GM18873 (cell line): ENCODE measurements around the gene PRPF40A.

Source experiments
- ATAC-seq: cut with Tn5 transposase; IDR thresholded peaks from one replicate; pipeline ENCODE4 v1.9.1; 2021; ENCODE audit warnings: mild to moderate bottlenecking, moderate library complexity, moderate number of reproducible peaks; ENCODE audit not compliant: unreplicated experiment, low FRiP score

Gene PRPF40A

GRCh38 chr2:152718076-152718908, 1.0 kb upstream of the PRPF40A start, which contains the start of gene ARL6IP6:
TSS of gene ARL6IP6 (plus strand) at chr2:152718620. CDS start at chr2:152718625, 5 bp downstream.
- peak; percentile 59 for ATAC-seq

GRCh38 chr2:152716805-152717227, 445 bp downstream of the PRPF40A start:
- ATAC-seq = no peak

GRCh38 chr2:152715854-152716428, 1.3 kb downstream of the PRPF40A start:
- ATAC-seq = no peak

- no peak for ATAC-seq
Observed at GRCh38 chr2:152715112-152715511, 2.1 kb downstream of the PRPF40A start.

GRCh38 chr2:152710713-152711112, 6.5 kb downstream of the PRPF40A start:
- ATAC-seq = no peak

GRCh38 chr2:152708742-152709141, 8.5 kb downstream of the PRPF40A start:
- no peak for ATAC-seq

GRCh38 chr2:152706477-152707021, 10.7 kb downstream of the PRPF40A start:
- ATAC-seq = no peak

- ATAC-seq = no peak
Observed at GRCh38 chr2:152701198-152701597, 16.1 kb downstream of the PRPF40A start.

- ATAC-seq = no peak
Observed at GRCh38 chr2:152696476-152696875, 20.8 kb downstream of the PRPF40A start.

GRCh38 chr2:152695763-152696162, 21.5 kb downstream of the PRPF40A start:
- ATAC-seq = no peak

- no peak for ATAC-seq
Observed at GRCh38 chr2:152694161-152694661, 23.1 kb downstream of the PRPF40A start.

- ATAC-seq = peak; percentile 92
Observed at GRCh38 chr2:152693033-152693432, 24.2 kb downstream of the PRPF40A start.

- no peak for ATAC-seq
Observed at GRCh38 chr2:152686321-152686720, 30.9 kb downstream of the PRPF40A start.

- ATAC-seq = no peak
Observed at GRCh38 chr2:152683400-152683799, 33.9 kb downstream of the PRPF40A start.

- ATAC-seq = no peak
Observed at GRCh38 chr2:152682663-152683062, 34.6 kb downstream of the PRPF40A start.

- ATAC-seq = no peak
Observed at GRCh38 chr2:152678808-152679207, 38.5 kb downstream of the PRPF40A start.

GRCh38 chr2:152676461-152676860, 40.8 kb downstream of the PRPF40A start:
- no peak for ATAC-seq

- ATAC-seq = no peak
Observed at GRCh38 chr2:152674334-152674733, 42.9 kb downstream of the PRPF40A start.

- no peak for ATAC-seq
Observed at GRCh38 chr2:152664725-152665124, 52.5 kb downstream of the PRPF40A start.

GRCh38 chr2:152661076-152661475, 56.2 kb downstream of the PRPF40A start:
- ATAC-seq = no peak

GRCh38 chr2:152658221-152658620, 59.0 kb downstream of the PRPF40A start:
- ATAC-seq = no peak
